Measurements from ENCODE around the gene LAG3.
A peak's percentile ranks its signal among the peaks of the same experiment; 100 is the strongest.

LAG3 gene

GRCh38 chr12:6767353-6768319 lies 4.7 kb upstream of the LAG3 start:
- DNase-seq (ENCODE audit: low read depth, low spot score) = no peak
- TF ChIP-seq CTCF (IDR thresholded peaks at IDR 0.05; ENCODE audit: low read depth, low read length) = no peak
- peak overlapping the region; percentile 93 for H3K4me3 ChIP-seq (ENCODE audit: low read depth, low read length)
- in situ Hi-C loops (cut with HindIII; ENCODE audit: low sequenced_read_pairs) = no loop called here

DNA sequence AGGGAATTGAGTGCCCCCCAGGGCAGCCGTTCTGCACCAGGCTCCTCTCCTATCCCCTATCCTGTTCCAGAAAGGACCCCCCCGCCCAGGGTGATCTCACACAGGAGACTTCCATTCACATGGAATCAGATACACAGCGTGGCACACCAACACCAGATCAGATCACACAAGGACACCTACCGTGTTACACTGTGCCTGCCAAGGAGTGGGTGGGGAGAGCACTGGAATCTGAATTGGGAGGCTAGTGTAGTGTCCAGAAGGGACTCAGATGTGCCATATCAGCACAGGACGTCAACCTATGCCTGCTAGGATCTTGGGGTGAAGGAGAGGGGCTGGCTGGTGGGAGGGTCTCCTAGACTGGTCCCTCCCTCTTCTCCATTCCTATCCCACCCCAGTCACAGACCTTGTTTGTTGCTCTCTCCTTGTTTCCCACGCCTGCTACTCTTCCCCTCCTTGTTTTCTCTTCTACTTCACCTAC lies 3.8 kb upstream of the LAG3 start:
- in situ Hi-C loops (cut with HindIII; ENCODE audit: low sequenced_read_pairs) = no loop called here
- peak overlapping the region; percentile 93 for H3K4me3 ChIP-seq (ENCODE audit: low read depth, low read length)
- no peak for TF ChIP-seq CTCF (IDR thresholded peaks at IDR 0.05; ENCODE audit: low read depth, low read length)
- DNase-seq (ENCODE audit: low read depth, low spot score) = peak; percentile 33

GRCh38 chr12:6768990-6769389 lies 3.3 kb upstream of the LAG3 start:
- peak overlapping the region; percentile 93 for H3K4me3 ChIP-seq (ENCODE audit: low read depth, low read length)
- in situ Hi-C loops (cut with HindIII; ENCODE audit: low sequenced_read_pairs) = no loop called here
- DNase-seq (ENCODE audit: low read depth, low spot score) = peak; percentile 39
- TF ChIP-seq CTCF (IDR thresholded peaks at IDR 0.05; ENCODE audit: low read depth, low read length) = no peak

- no peak overlapping the region for H3K4me3 ChIP-seq (ENCODE audit: low read depth, low read length)
- in situ Hi-C loops (cut with HindIII; ENCODE audit: low sequenced_read_pairs) = no loop called here
- no peak for DNase-seq (ENCODE audit: low read depth, low spot score)
- no peak for TF ChIP-seq CTCF (IDR thresholded peaks at IDR 0.05; ENCODE audit: low read depth, low read length)
These were observed 2.7 kb upstream of the LAG3 start for GRCh38 chr12:6769666-6770065.

- TF ChIP-seq CTCF (IDR thresholded peaks at IDR 0.05; ENCODE audit: low read depth, low read length) = no peak
- in situ Hi-C loops (cut with HindIII; ENCODE audit: low sequenced_read_pairs) = no loop called here
- no peak for DNase-seq (ENCODE audit: low read depth, low spot score)
- H3K4me3 ChIP-seq (ENCODE audit: low read depth, low read length) = no peak overlapping the region
These were observed 2.2 kb upstream of the LAG3 start for GRCh38 chr12:6770094-6770493.

DNA sequence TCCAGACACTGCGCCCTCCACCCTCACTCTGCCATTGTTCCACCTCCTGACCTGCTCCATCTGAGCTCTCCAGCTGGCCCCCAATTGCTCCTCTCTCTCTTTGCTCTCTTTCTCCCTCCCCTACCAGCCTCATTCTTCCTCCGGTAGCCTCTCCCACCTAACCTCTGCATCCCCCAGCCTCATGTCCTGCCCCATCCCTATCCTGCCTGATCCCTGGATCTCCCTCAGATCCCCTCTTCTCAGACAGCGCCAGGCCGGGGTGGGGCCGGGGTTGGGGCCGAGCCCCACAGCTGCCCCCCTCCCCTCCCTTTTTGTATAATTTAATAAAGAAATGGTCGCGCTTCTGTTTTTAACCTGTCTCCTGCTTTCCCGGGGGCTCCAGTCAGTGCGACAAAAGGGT lies 1.7 kb upstream of the LAG3 start:
- no peak for TF ChIP-seq CTCF (IDR thresholded peaks at IDR 0.05; ENCODE audit: low read depth, low read length)
- in situ Hi-C loops (cut with HindIII; ENCODE audit: low sequenced_read_pairs) = no loop called here
- no peak for DNase-seq (ENCODE audit: low read depth, low spot score)
- no peak overlapping the region for H3K4me3 ChIP-seq (ENCODE audit: low read depth, low read length)

Measured in astrocyte of the spinal cord (primary cell).